ENCODE results near the gene CHN2. TPM values are rescaled to one million over a fixed set of nuclear protein-coding genes. Genes with fewer than 3 reads are reported as not detected.

CHN2 gene
- total RNA-seq, 1 experiment from 2014 or later = 61.2 TPM

GRCh38 chr7:29386196-29386765, 191.7 kb downstream of the CHN2 start:
- H3K9me3 ChIP-seq (ENCODE audit: low read depth, low read length, poor library complexity, severe bottlenecking) = no peaks in the 10 kb centered on the region
- no TSS peak for BruUV-seq (replicated peaks)
- H3K4me1 ChIP-seq (ENCODE audit: insufficient read depth, low read length, poor library complexity, severe bottlenecking) = peaks cover 57% of the 10 kb centered on the region
- H3K4me3 ChIP-seq (ENCODE audit: low read depth, low read length, poor library complexity, severe bottlenecking) = no peak overlapping the region
- no peaks in the 10 kb centered on the region for H3K36me3 ChIP-seq (ENCODE audit: insufficient read depth, low read length, poor library complexity, severe bottlenecking)
- TF ChIP-seq, protein P1, sequence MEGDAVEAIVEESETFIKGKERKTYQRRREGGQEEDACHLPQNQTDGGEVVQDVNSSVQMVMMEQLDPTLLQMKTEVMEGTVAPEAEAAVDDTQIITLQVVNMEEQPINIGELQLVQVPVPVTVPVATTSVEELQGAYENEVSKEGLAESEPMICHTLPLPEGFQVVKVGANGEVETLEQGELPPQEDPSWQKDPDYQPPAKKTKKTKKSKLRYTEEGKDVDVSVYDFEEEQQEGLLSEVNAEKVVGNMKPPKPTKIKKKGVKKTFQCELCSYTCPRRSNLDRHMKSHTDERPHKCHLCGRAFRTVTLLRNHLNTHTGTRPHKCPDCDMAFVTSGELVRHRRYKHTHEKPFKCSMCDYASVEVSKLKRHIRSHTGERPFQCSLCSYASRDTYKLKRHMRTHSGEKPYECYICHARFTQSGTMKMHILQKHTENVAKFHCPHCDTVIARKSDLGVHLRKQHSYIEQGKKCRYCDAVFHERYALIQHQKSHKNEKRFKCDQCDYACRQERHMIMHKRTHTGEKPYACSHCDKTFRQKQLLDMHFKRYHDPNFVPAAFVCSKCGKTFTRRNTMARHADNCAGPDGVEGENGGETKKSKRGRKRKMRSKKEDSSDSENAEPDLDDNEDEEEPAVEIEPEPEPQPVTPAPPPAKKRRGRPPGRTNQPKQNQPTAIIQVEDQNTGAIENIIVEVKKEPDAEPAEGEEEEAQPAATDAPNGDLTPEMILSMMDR (conservative IDR thresholded peaks at IDR 0.05; ENCODE audit: low read depth, low read length) = no peak
- no peak for TF ChIP-seq EZH2 (IDR thresholded peaks at IDR 0.05; ENCODE audit: borderline replicate concordance, low read depth, low read length, poor library complexity, severe bottlenecking)
- peak; percentile 77 for DNase-seq (ENCODE audit: low spot score)
- H3K27ac ChIP-seq (ENCODE audit: low read depth, low read length, poor library complexity, severe bottlenecking) = peak overlapping the region; percentile 89
- POLR2A ChIA-PET (ENCODE audit: low non-redundant PET) = interaction anchor here (0.6 kb wide), 1 partner anchor 12 kb away, joined by 3 read pairs; no protein-coding TSS in a partner anchor
- H3K27me3 ChIP-seq (replicated peaks; ENCODE audit: insufficient read depth, low read depth, low read length, poor library complexity) = no peaks in the 10 kb centered on the region
- CTCF ChIA-PET = interaction anchor here (0.6 kb wide), 1 partner anchor 13 kb away, joined by 3 read pairs; no protein-coding TSS in a partner anchor
- intact Hi-C loops (cut with micrococcal nuclease; ENCODE audit: unreplicated experiment) = no loop called here

- TF ChIP-seq, protein P1 (conservative IDR thresholded peaks at IDR 0.05; ENCODE audit: low read depth, low read length) = no peak
- no peak for TF ChIP-seq EZH2 (IDR thresholded peaks at IDR 0.05; ENCODE audit: borderline replicate concordance, low read depth, low read length, poor library complexity, severe bottlenecking)
- no peak overlapping the region for H3K4me3 ChIP-seq (ENCODE audit: low read depth, low read length, poor library complexity, severe bottlenecking)
- ChIA-PET CTCF (interaction anchor here (1.1 kb wide), 1 partner anchor 202 kb away, joined by 3 read pairs; no protein-coding TSS in a partner anchor), POLR2A (ENCODE audit: low non-redundant PET) (no interaction called here)
- no peaks in the 10 kb centered on the region for H3K36me3 ChIP-seq (ENCODE audit: insufficient read depth, low read length, poor library complexity, severe bottlenecking)
- intact Hi-C loops (cut with micrococcal nuclease; ENCODE audit: unreplicated experiment) = no loop called here
- BruUV-seq (replicated peaks) = no TSS peak
- peak overlapping the region; percentile 5 for H3K27ac ChIP-seq (ENCODE audit: low read depth, low read length, poor library complexity, severe bottlenecking)
- H3K9me3 ChIP-seq (ENCODE audit: low read depth, low read length, poor library complexity, severe bottlenecking) = no peaks in the 10 kb centered on the region
- peaks cover 48% of the 10 kb centered on the region for H3K4me1 ChIP-seq (ENCODE audit: insufficient read depth, low read length, poor library complexity, severe bottlenecking)
- no peaks in the 10 kb centered on the region for H3K27me3 ChIP-seq (replicated peaks; ENCODE audit: insufficient read depth, low read depth, low read length, poor library complexity)
- no peak for DNase-seq (ENCODE audit: low spot score)
Observed at GRCh38 chr7:29391262-29391661, 196.7 kb downstream of the CHN2 start.

GRCh38 chr7:29394321-29394720, 199.7 kb downstream of the CHN2 start:
- Histone ChIP-seq H3K27ac (ENCODE audit: low read depth, low read length, poor library complexity, severe bottlenecking) (no peak overlapping the region), H3K4me3 (ENCODE audit: low read depth, low read length, poor library complexity, severe bottlenecking) (no peak overlapping the region), H3K27me3 (replicated peaks; ENCODE audit: insufficient read depth, low read depth, low read length, poor library complexity) (no peaks in the 10 kb centered on the region), H3K4me1 (ENCODE audit: insufficient read depth, low read length, poor library complexity, severe bottlenecking) (peaks cover 38% of the 10 kb centered on the region), H3K9me3 (ENCODE audit: low read depth, low read length, poor library complexity, severe bottlenecking) (no peaks in the 10 kb centered on the region), H3K36me3 (ENCODE audit: insufficient read depth, low read length, poor library complexity, severe bottlenecking) (peaks cover 15% of the 10 kb centered on the region)
- TF ChIP-seq, protein P1 (conservative IDR thresholded peaks at IDR 0.05; ENCODE audit: low read depth, low read length) = no peak
- no peak for TF ChIP-seq EZH2 (IDR thresholded peaks at IDR 0.05; ENCODE audit: borderline replicate concordance, low read depth, low read length, poor library complexity, severe bottlenecking)
- ChIA-PET CTCF (no interaction called here), POLR2A (ENCODE audit: low non-redundant PET) (no interaction called here)
- BruUV-seq (replicated peaks) = no TSS peak
- DNase-seq (ENCODE audit: low spot score) = no peak
- intact Hi-C loops (cut with micrococcal nuclease; ENCODE audit: unreplicated experiment) = no loop called here

Data from A673 (cell line).